IPS-NIHi11 (cell line): ENCODE measurements around the gene ANAPC1.
"Not testable (repeated sequence)": the region's sequence is repeated elsewhere in the genome, so short reads cannot be mapped to it uniquely, and the experiment has no call there.

Source experiments
- DNase-seq: peaks from one replicate; pipeline ENCODE4 v3.0.0; 2012; ENCODE audit warnings: mixed read lengths, low spot score

ANAPC1 gene

DNA sequence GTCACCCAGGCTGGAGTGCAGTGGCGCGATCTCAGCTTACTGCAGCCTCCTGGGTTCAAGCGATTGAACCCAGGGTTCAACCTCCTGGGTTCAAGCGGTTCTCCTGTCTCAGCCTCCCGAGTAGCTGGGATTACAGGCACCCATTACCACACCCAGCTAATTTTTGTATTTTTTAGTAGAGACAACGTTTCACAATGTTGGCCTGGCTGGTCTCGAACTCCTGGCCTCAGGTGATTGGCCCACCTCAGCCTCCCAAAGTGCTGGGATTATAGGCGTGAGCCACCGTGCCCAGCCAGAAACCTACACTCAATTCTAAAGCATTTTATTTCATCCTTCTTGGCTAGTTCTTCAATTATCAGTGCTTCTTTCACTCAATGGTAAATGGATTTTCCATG, 21.5 kb upstream of the ANAPC1 start:
- DNase-seq = not testable (repeated sequence)

GRCh38 chr2:111904726-111905474, 20.9 kb upstream of the ANAPC1 start:
- no peak for DNase-seq

GRCh38 chr2:111903930-111904439, 20.0 kb upstream of the ANAPC1 start:
- no peak for DNase-seq

GRCh38 chr2:111903516-111903915, 19.5 kb upstream of the ANAPC1 start:
- no peak for DNase-seq

GRCh38 chr2:111900859-111901258, 16.9 kb upstream of the ANAPC1 start:
- no peak for DNase-seq

GRCh38 chr2:111898703-111899514, 14.9 kb upstream of the ANAPC1 start:
- DNase-seq = no peak

DNA sequence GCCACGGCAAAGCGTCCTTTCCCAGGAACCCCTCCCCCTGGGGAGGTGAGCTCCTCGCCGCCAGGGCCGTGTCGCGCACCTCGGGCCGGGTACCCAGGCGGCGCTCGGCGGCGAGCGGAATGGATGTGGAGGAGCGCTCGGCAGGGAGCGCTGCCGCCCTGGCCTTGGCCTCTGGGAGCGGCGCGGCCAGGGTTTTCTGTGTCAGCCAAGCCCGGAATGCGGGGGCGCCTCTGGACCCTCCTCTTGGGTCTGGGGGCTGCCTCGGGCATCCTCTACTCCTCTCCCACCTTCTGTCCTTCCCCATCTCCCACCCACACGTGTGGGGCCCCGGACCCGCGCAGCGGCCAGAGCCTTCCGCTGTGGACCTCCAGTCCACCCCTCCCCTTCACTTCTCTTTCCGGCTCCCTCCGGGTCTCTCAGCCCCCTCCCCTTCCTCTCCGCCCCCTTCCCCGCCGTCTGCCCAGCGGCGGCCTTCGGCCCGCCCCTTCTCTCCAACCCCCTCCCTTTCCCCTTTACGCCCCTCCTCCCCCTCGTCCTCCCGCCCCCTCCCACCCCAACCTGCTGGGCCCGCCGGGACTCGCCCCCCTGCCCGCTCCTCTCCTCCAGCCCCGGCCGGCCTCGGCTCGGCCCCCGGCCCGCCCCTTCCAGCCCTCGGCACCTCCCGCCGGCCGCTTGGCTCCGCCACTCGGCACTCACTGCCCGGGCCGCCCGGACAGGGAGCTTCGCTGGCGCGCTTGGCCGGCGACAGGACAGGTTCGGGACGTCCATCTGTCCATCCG, 14.1 kb upstream of the ANAPC1 start, which contains the start of gene MERTK:
MERTK (plus strand) TSS at position 684 of the 779 bp plus-strand sequence. CDS start 129 bp downstream, outside the sequence.
- DNase-seq = peak; percentile 99

GRCh38 chr2:111897630-111897923, 13.6 kb upstream of the ANAPC1 start:
- no peak for DNase-seq

- no peak for DNase-seq
These were observed 12.6 kb upstream of the ANAPC1 start for GRCh38 chr2:111896576-111896975.

GRCh38 chr2:111896024-111896423, 12.0 kb upstream of the ANAPC1 start:
- DNase-seq = no peak

DNA sequence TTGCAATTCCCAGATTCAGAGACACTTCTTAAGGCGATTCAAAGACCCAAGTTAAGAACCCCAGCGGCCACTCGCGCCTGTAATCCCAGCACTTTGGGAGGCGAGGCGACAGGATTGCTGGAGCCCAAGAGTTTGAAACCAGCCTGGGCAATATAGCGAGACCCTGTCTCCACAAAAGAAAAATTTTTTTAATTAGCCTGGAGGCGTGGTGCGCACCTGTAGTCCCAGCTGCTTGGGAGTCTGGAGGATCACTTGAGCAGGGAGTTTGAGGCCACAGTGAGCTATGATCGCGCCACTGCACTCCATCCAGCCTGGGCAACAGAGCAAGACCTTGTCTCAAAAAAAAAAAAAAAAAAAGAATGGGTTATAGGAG, 585 bp upstream of the ANAPC1 start:
- DNase-seq = no peak

DNA sequence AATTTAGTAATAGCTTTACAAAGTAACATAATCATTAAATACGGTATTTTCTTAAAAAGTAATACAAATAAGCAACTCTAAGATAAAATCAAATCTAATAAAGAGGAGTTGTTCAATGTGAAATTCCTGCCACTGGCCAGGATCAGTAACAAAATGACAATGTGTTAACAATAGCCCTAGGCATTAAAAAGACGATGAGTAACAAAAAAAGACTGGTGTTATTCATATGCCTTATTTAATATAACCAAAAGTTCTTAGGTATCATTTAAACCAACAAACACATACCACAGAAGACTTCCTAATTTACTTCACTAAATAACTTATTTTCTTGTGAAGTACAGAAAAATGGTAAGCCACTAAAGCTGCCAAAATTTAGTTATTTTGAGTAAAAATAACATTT, 11.2 kb downstream of the ANAPC1 start:
- DNase-seq = not testable (repeated sequence)

GRCh38 chr2:111865124-111865523, 18.9 kb downstream of the ANAPC1 start:
- DNase-seq = not testable (repeated sequence)

DNA sequence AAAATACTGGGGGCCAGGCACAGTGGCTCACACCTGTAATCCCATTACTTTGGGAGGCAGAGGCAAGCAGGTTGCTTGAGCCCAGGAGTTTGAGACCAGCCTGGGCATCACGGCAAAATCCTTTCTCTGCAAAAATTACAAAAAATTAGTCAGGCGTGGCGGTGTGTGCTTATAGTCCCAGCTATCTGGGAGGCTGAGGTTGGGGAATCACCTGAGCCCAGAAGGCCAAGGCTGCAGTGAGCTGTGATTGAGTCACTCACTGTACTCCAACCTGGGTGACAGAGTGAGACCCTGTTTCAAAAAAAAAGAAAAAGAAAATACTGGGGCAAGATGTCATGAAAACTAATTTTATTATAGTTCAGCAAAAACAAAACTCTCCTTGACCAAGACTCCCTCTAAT, 24.0 kb downstream of the ANAPC1 start:
- DNase-seq = not testable (repeated sequence)

DNA sequence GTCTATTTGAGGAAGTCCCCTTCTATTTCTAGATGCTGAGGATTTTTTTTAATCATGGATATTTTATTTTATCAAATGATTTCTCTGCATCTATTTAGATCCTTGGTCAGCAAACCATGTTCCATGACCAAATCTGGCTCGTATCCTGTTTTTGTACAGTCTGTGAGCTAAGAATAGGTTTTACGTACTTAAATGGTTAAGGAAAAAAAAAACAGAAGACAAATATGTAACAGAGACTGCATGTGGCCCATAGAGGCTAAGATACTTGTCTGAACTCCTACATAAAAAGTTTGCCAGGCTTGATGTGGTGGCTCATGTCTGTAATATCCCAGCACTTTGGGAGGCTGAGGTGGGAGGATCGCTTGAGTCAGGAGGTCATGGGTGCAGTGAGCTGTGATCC, 31.4 kb downstream of the ANAPC1 start:
- DNase-seq = not testable (repeated sequence)

DNA sequence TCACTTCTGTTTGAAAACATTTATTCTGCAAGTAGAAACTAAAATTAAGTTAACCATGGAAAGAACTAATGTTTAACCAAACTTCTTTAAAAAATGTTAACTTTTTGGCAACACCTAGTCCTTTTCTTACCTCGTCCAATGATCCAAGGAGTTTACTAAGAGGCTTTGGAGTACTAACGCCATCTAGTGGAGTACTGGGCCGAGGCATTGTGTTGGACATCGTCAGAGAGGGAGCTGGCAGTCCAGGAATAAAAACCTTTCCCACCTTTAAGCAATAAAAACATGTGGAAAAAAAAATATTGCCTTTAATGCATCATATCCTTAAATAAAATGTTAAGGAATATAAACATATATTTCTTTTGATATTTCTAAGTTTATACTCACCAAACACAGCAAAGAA, 33.3 kb downstream of the ANAPC1 start:
- not testable (repeated sequence) for DNase-seq

DNA sequence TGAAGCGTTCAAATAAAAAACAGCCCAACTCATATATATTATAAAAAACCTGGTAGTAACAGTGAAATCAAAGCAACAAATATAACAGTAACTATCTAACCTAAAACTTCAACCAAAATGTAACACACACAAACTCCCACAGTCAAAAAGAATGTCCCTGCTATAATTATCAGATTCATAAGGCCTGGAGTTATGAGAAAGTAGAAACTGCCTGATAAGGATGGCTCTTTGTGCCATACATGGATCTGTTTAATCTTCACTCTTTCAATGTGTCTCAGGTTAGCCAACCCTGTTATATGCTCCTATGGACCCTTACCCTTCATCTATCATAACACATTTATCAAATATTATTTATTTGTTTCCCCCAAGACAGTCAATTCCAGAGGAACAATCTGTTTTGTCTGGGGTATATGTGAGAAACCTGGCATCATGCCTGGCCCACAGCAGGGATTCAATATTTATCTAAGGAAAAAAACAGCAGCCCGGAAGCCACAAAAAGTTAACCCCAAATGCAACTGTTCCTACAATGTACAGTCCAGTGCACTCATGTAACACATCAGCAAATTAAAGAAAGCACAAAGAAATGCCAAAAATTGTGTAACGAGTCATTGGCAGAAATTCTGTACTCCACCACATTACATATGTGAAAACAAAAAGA, 44.2 kb downstream of the ANAPC1 start:
- not testable (repeated sequence) for DNase-seq

DNA sequence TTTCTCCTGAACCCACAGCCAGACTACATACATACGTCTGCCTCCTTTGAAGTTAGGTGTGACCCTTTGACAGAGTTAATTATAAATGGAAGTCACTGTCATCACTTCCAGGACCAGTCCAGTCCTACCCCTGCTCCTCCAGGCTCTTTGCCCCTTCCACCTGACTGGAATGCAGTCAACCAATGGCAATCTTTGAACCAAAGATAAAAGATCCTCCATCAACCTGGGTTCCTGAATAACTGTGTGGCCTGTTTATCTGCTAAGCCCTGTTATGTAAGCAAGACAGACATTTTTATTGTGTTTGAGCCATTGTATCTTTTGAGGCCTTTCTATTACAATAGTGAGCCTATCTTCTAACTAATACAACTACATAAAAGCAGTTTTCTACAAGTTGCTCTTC, 45.0 kb downstream of the ANAPC1 start:
- not testable (repeated sequence) for DNase-seq

GRCh38 chr2:111834221-111834620, 49.8 kb downstream of the ANAPC1 start:
- not testable (repeated sequence) for DNase-seq

GRCh38 chr2:111830479-111830878, 53.5 kb downstream of the ANAPC1 start:
- DNase-seq = not testable (repeated sequence)

DNA sequence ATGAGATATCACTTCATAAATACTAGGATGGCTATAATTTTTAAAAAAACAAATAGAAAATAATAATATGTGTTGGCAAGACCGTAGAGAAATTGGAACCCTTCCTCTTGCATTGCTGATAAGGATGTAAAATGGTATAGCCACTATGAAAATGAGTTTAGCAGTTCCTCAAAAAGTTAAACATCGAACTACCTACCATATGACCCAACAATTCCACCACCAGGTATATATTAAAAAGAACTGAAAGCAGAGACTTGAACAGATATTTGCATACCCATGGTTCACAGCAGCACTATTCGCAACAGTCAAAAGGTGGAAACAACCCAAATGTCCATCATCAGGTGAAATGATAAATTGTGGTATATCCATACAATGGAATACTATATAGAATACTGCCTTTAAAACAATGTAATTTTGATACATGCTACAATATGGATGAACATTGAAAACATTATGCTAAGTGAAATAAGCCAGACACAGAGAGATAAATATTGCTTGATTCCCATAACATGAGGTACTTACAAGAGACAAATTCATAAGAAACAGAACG, 55.7 kb downstream of the ANAPC1 start:
- not testable (repeated sequence) for DNase-seq
